Neural progenitor cell (in vitro differentiated cells): ENCODE data around the gene FGD3.

Experiments used
- CTCF ChIP-seq: fragments of 200-600 bp; sonication (generic); IDR thresholded peaks from 2 replicates; pipeline ENCODE4 v1.5.1; 2017; ENCODE audit warnings: antibody characterized with exemption, mild to moderate bottlenecking
- EZH2 ChIP-seq: fragments of 200-600 bp; sonication (generic); IDR thresholded peaks from 2 replicates; pipeline ENCODE4 v1.6.1; 2017; ENCODE audit warnings: antibody characterized with exemption, mild to moderate bottlenecking, moderate library complexity
- EZH2phosphoT487 ChIP-seq: fragments of 200-600 bp; sonication (generic); IDR thresholded peaks from 2 replicates; pipeline ENCODE4 v1.6.1; 2017; ENCODE audit warnings: antibody characterized with exemption

- TF ChIP-seq EZH2phosphoT487 (no peak), CTCF (no peak), EZH2 (no peak)
Observed at GRCh38 chr9:93020771-93021670, 73.7 kb downstream of the FGD3 start.
